ENCODE results near the gene PCSK5. TPM values are rescaled to one million over a fixed set of nuclear protein-coding genes. Genes with fewer than 3 reads are reported as not detected.

PCSK5 gene
- total and polyA plus RNA-seq, 2 of the 8 experiments (the other 6 are each of a cell fraction or from before 2014, with no cell fraction given): 5.5 to 10.7 TPM

DNA sequence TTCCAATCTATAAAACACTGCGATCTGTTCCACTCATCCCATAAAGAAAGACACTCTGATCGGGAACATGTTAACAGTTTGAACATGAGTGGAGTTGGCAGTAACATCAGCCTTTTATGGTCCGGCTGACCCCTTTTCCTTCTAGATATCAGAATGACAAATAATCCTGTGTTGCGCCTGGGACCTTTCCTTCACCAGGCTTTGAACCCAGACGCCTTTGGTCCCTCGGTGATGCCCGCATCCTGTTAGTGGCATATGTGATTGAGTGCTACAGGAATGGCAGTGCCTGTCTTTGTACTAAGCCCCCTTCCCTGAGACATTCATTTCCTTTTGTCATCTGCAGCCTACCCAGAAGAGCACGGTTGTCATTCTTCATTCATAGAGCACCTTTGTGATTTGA lies 209.0 kb downstream of the PCSK5 start:
- H2AFZ ChIP-seq (ENCODE audit: low read length): no peak overlapping the region
- H3K14ac ChIP-seq (ENCODE audit: insufficient read length): no peak overlapping the region
- H3K36me3 ChIP-seq (ENCODE audit: control insufficient read depth in 2 of 4, insufficient read depth in 4 of 4, low read length in 3 of 4): peaks cover 0 to 4% (median 1%) of the 10 kb centered on the region in 4 experiments; a peak in 4 of 8 replicates
- 95% methylated on average over 8 of the region's 8 CpGs; no CpG with 5 or more reads in 1 of the 2 experiments for WGBS, 2 experiments (ENCODE audit: extremely low coverage in 1 of 2, insufficient coverage in 1 of 2, insufficient read length in 1 of 2, insufficient replicate concordance in 2 of 2, low coverage in 1 of 2, low lambda C conversion rate in 2 of 2, missing lambda C conversion rate in 1 of 2)
- H2BK20ac ChIP-seq (ENCODE audit: low read length): no peak overlapping the region
- no peak overlapping the region for H3K27ac ChIP-seq (ENCODE audit: low read depth, low read length)
- H3K23me2 ChIP-seq (ENCODE audit: low read depth, low read length): no peaks in the 10 kb centered on the region
- H4K5ac ChIP-seq (ENCODE audit: insufficient read length, low read depth, low read length): no peak overlapping the region
- H3K27me3 ChIP-seq (replicated peaks in 1 of 4; ENCODE audit: control insufficient read depth in 3 of 4, extremely low read depth in 1 of 4, insufficient read depth in 3 of 4, low read length in 3 of 4): no peaks in the 10 kb centered on the region
- no peak for DNase-seq (ENCODE audit: low read depth in 1 of 2, low spot score in 2 of 2)
- no peak overlapping the region for H3K4me3 ChIP-seq (ENCODE audit: extremely low read depth in 1 of 4, insufficient read depth in 2 of 4, low read depth in 3 of 4, low read length in 4 of 4)
- H3K18ac ChIP-seq (ENCODE audit: extremely low read depth, low read length): no peak overlapping the region
- H3K79me1 ChIP-seq (ENCODE audit: low read depth, low read length): no peaks in the 10 kb centered on the region
- no peak overlapping the region for H2BK5ac ChIP-seq (ENCODE audit: low read depth, low read length)
- no peak overlapping the region for H2AK5ac ChIP-seq (ENCODE audit: low read depth, low read length)
- no peak for FAIRE-seq
- H3K9me3 ChIP-seq (ENCODE audit: insufficient read depth in 2 of 2, low read depth in 1 of 2, low read length in 1 of 2): no peaks in the 10 kb centered on the region
- no peak overlapping the region for H3K4ac ChIP-seq (replicated peaks; ENCODE audit: insufficient read length, low read depth, low read length)
- no peak overlapping the region for H3K4me2 ChIP-seq (ENCODE audit: insufficient read depth in 1 of 2, low read depth in 2 of 2, low read length in 2 of 2)
- H2BK15ac ChIP-seq (ENCODE audit: low read length): no peak overlapping the region
- CTCF ChIA-PET (ENCODE audit: partially characterized antibody): interaction anchor here (0.6 kb wide), 1 partner anchor 91 kb away, joined by 3 read pairs; no protein-coding TSS in a partner anchor
- H3K9ac ChIP-seq (replicated peaks in 1 of 4; ENCODE audit: extremely low read depth in 1 of 4, low read depth in 3 of 4, low read length in 3 of 4): no peak overlapping the region
- H3K79me2 ChIP-seq (ENCODE audit: control insufficient read depth in 1 of 2, insufficient read depth in 2 of 2, low read length in 2 of 2): no peaks in the 10 kb centered on the region
- POLR2A ChIA-PET (ENCODE audit: partially characterized antibody): no interaction called here
- no peaks in the 10 kb centered on the region for H4K20me1 ChIP-seq (replicated peaks in 1 of 2; ENCODE audit: control insufficient read depth in 1 of 2, insufficient read depth in 2 of 2, low read length in 2 of 2)
- no peak overlapping the region for H3K23ac ChIP-seq (ENCODE audit: insufficient read length)
- no peak overlapping the region for H4K91ac ChIP-seq (replicated peaks; ENCODE audit: insufficient read length, low read length)
- H4K8ac ChIP-seq (ENCODE audit: extremely low read depth, insufficient read depth, low read length): no peak overlapping the region
- H3K4me1 ChIP-seq (replicated peaks in 1 of 4; ENCODE audit: control insufficient read depth in 3 of 4, insufficient read depth in 4 of 4, low read length in 3 of 4): peaks cover 0 to 3% (median under 1%) of the 10 kb centered on the region in 4 experiments; a peak in 1 of 7 replicates
- H3K56ac ChIP-seq (replicated peaks; ENCODE audit: insufficient read length, low read depth, low read length): no peak overlapping the region
- no peak overlapping the region for H2BK120ac ChIP-seq (replicated peaks; ENCODE audit: low read depth, low read length)
- H2BK12ac ChIP-seq (ENCODE audit: low read depth, low read length): no peak overlapping the region
- TF ChIP-seq BACH1 (IDR thresholded peaks at IDR 0.05; ENCODE audit: low read length): no peak
- TF ChIP-seq HDAC2 (IDR thresholded peaks at IDR 0.05; ENCODE audit: borderline replicate concordance in 1 of 2, low read depth in 2 of 2, low read length in 2 of 2): no peak
- no peak for TF ChIP-seq SIRT6 (IDR thresholded peaks at IDR 0.05; ENCODE audit: low read length)
- TF ChIP-seq MAFK (IDR thresholded peaks at IDR 0.05; ENCODE audit: low read depth, low read length): no peak
- TF ChIP-seq, protein P1, sequence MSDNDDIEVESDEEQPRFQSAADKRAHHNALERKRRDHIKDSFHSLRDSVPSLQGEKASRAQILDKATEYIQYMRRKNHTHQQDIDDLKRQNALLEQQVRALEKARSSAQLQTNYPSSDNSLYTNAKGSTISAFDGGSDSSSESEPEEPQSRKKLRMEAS (IDR thresholded peaks at IDR 0.05): no peak
- TF ChIP-seq CHD1 (IDR thresholded peaks at IDR 0.05; ENCODE audit: low read depth, low read length): no peak
- no peak for TF ChIP-seq FOSL1 (IDR thresholded peaks at IDR 0.05; ENCODE audit: insufficient read depth, low read depth, low read length)
- TF ChIP-seq NANOG (IDR thresholded peaks at IDR 0.05; ENCODE audit: insufficient read depth, low read depth, low read length, poor library complexity, severe bottlenecking): no peak
- TF ChIP-seq POLR2AphosphoS5 (IDR thresholded peaks at IDR 0.05; ENCODE audit: low read depth, low read length): no peak
- no peak for TF ChIP-seq CBX8 (IDR thresholded peaks at IDR 0.05; ENCODE audit: borderline replicate concordance, low read depth, low read length)
- TF ChIP-seq JUND (IDR thresholded peaks at IDR 0.05; ENCODE audit: low read length): no peak
- no peak for TF ChIP-seq SIN3A (conservative IDR thresholded peaks at IDR 0.05 in 1 of 2, IDR thresholded peaks at IDR 0.05 in 1 of 2; ENCODE audit: low read depth in 1 of 2, low read length in 2 of 2)
